A673 (cell line): ENCODE measurements around the gene XPNPEP3.

Experiments
- CTCF ChIP-seq: fragments of 300-800, 200-600 bp; sonication (generic); conservative IDR thresholded peaks from 2 replicates; pipeline ENCODE4 v1.5.1; 2017; ENCODE audit warnings: low read depth, mild to moderate bottlenecking, antibody characterized with exemption, low read length, moderate library complexity, mixed read lengths
- EZH2 ChIP-seq: fragments of 200-600 bp; sonication (generic); IDR thresholded peaks from 2 replicates; pipeline ENCODE4 v1.6.1; 2017; ENCODE audit warnings: borderline replicate concordance, low read depth, mild to moderate bottlenecking, mixed read lengths, antibody characterized with exemption, low read length; ENCODE audit not compliant: poor library complexity, severe bottlenecking

GRCh38 chr22:40853333-40853732 lies 3.6 kb upstream of the XPNPEP3 start:
- TF ChIP-seq CTCF (no peak), EZH2 (no peak)
